NK-92 treated with Interleukin-12 subunit alpha and Interleukin-12 subunit beta, amount 100 ng/mL, for 24 hours (cell line): ENCODE measurements around the gene ABHD8.

Experiments used
- DNase-seq: peaks from one replicate; lab custom pipeline; 2025; lab: John Stamatoyannopoulos, UW

ABHD8 gene

GRCh38 chr19:17321655-17322489 is 18.6 kb upstream of the ABHD8 start:
- no peak for DNase-seq

DNA sequence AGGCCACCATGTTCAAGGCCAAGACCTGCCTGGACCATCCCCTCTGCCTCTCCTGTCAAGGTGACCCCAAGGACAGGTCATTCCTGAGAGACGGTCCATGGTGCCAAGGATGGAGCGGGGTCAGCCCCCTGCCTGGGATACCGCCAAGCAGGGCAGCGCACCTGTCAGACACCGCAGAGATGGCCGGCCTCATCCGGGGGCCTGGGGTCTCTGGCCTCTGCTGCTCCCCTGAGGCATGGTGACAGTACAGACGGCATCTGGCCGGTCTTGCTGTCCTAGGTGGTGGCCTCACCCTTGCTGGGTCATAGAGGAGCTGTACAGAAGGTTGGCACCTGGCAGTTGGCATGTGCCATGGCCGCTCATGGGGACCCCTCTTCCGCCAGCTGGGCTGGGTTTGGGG is 17.2 kb upstream of the ABHD8 start:
- DNase-seq: no peak

DNA sequence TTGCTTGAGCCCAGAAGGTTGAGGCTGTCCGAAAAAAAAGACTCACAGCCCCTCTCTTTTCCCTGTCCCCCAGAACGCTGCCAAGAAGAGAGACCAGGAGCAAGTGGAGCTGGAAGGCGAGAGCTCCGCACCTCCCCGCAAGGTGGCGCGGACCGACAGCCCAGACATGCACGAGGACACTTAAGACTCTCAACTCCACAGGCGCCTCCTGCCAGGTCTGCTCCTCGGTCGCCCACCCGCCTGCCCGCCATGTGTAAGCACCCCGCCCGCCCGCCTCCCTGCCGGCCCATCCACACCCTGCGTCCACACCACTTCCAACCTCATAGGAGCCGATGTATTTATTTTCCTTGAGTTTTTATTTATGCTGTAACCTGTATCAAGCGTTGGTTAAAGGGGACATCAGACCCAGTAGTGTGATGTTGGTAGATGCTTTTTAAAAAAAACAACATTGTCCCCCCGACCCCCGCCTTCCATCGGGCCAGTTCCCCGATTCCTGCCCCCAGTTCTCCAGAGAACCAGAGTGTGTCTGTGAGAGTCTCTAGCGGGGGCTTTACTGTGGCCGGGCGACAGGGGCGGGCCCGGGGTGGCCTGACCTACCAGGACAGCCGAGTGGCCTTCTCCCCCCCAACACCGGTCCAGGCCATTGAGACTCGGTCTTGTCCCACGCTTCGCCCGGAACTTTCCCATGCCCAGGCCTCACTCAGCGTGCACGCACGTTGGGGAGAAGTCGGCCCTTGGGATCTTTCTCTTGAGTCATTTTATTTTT is 16.4 kb upstream of the ABHD8 start:
- DNase-seq: no peak

DNA sequence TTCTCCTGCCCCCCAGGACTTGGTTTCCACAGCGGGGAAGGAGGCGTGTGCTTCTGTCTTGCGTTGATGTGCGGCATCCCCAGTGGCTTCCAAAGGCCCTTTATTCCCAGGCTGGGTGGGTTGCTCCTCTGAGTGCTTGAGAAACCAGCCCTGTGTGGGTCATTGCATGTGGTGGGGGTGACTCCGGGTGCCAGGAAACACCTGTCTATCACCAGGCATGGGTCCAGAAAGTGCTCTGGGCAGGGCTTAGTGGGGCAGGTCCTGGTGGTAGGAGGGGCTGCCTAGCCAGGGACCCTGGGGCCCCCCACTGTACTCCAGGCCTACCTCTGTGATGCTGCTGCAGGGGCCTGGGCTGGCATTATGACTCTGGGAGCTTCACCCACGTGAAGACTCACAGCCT is 15.7 kb upstream of the ABHD8 start:
- no peak for DNase-seq

DNA sequence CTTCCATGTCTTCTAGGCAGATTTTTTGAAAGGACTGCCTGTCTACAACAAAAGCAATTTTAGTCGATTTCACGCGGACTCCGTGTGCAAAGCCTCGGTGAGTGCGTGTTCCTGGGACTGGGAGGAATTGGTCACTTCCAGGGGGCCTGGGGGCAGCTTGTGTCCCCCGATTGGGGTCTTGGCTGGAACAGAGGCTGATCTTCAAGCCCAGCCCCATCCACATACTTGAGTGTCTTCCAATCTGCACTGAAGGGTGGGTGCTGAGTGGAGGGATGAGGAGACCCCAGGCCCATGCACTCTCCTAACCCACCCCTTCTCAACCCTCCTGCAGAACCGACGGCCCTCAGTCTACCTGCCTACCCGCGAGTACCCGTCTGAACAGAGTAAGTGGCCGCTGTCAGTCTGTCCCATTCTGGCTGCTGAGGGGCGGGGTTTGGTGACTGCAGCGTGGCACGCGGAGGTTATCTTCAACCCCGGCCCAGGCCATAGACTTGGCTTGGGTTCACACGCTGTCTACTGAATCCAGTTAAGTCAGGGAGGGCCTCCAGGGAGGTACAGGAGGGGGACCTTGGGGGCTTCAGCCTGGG is 10.9 kb upstream of the ABHD8 start:
- no peak for DNase-seq

GRCh38 chr19:17312189-17313113 is 9.2 kb upstream of the ABHD8 start:
- DNase-seq: no peak

- no peak for DNase-seq
Observed at GRCh38 chr19:17311455-17312188, 8.4 kb upstream of the ABHD8 start.

DNA sequence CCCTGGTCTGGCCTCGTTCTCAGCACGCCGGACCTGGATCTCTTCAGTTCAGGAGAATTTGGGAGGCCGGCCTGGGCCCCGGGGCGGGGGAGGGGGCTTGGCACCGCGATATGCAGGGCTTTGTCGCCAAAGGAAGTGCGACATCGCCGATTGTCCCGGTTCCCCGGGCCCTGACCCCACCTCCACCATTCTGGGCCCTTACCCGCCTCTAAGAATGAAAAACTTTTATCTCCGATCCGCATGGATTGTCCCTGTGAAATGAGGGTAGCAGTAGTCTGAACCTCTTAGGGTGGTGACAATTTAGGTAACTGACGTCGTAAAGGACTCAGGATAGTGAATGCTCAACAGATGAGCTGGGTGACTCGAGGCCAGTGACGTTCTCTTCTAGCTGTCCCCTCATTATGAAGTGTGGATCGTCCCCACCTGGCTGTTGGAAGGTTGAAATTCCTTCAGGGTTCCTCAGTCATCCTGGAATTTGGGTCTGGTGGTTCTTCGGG is 6.8 kb upstream of the ABHD8 start:
- DNase-seq: no peak

- DNase-seq: peak; percentile 99
Observed at GRCh38 chr19:17309198-17309964, 6.2 kb upstream of the ABHD8 start, which contains the start of gene DDA1. DDA1 (plus strand) TSS chr19:17309563; CDS start chr19:17309655, 92 bp downstream.

DNA sequence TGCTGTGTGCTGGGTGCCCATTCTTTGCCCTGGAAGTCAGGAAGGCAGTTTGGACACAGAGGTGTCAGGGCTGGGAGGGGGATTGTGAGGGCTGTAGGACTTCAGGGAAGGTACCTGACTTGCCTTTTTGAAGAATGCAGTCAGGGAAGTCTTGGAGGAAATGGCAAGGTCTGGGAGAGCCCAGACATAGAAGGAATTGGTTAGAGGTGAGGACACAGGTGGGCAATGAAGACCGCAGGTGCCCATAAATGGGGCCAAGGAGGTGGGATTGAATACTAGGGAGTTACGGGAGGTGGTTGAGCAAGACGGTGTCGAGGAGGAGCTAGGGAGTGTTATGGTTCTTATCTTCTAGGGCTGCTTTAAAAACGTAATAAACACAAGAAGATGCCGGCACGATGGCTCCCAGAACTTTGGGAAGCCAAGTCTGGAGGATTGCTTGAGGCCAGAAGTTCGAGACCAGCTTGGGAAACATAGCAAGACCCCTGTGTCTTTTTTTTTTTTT is 4.7 kb upstream of the ABHD8 start:
- DNase-seq: no peak

GRCh38 chr19:17306285-17306714 is 3.1 kb upstream of the ABHD8 start:
- DNase-seq: no peak

DNA sequence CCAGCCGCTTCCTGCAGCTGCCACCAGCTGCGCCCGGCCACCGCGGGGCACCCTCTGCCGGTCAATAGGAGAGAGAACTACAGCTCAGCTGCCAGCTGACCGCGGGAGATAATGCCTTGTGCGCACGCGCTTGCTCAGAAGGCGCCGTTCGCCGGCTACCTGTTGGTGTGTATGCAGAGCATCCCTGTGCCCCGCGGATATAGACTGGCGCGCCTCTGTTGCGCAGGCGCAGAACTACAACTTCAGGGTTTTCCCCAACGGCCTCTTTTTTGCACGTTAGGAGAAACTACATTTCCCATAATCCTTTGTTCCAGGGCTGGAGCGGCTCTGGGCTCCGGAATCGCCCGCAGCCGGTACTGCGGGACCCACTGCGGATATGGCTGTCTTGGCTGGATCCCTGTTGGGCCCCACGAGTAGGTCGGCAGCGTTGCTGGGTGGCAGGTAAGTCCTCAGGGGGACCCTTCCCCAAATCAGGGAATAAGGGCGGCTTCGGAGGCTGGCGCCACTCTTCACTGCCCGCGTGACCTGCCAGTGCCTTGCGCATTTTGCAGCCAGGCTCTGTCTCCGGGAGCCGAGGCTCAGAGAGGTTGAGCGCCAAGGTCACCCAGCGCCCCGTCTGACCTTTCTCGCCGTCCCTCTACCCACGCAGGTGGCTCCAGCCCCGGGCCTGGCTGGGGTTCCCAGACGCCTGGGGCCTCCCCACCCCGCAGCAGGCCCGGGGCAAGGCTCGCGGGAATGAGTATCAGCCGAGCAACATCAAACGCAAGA is 2.5 kb upstream of the ABHD8 start, which contains the start of gene MRPL34:
TSS of gene MRPL34 (plus strand) at position 356 of the 768 bp plus-strand sequence. CDS start at position 377, 21 bp downstream.
- peak; percentile 98 for DNase-seq

- DNase-seq: no peak
Observed at GRCh38 chr19:17305216-17305516, 1.9 kb upstream of the ABHD8 start.

DNA sequence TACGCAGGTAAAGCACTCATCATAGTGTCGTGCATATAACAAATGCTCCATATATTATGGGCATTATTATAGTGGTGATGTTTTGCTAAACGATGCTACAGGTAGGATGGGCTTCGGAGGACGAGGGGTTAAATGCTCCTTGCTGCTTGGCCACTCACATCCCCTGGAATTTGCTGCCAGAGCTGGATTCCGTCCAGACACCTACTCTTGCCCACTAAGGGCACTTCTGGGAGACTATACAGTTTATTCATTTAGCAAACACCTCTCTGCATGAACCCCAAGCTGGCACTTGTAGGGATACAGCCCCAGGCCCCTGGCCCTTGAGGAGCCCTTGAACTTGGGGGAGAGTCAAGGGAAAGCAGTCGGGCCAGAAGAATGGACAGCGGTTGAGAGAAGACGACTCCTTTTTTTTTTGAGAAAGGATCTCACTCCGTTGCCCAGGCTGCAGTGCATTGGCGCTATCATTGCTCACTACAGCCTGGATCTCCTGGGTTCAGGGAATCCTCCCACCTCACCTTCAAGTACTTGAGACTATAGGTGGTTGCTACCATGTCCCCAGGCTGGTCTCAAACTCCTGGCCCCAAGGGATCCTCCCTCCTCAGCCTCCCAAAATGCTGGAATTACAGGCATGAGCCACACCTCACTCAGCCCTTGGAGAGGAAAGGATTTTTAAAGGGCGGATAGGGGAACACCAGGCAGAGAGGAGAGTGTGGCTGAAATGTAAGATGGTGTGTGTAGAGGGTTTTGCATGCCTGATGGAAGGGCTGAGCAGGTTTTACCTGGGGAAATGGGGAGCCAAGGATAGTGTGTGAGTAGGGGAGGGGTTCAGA is 1.4 kb upstream of the ABHD8 start:
- no peak for DNase-seq

DNA sequence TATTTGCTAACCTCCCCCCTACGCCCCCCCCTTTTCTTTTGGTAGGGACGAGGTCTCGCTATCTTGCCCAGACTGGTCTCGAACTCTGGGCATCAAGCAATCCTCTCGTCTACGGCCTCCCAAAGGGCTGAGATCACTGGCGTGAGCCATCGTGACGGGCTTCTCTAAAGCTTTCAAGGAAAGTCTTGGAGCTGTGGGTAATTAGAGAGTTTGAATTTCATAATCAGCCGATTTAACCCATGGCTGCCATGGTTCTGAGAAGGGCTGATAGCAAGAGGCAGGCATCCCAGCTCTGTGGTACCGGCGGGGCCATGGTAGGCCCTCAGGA is 679 bp upstream of the ABHD8 start:
- DNase-seq: no peak

DNA sequence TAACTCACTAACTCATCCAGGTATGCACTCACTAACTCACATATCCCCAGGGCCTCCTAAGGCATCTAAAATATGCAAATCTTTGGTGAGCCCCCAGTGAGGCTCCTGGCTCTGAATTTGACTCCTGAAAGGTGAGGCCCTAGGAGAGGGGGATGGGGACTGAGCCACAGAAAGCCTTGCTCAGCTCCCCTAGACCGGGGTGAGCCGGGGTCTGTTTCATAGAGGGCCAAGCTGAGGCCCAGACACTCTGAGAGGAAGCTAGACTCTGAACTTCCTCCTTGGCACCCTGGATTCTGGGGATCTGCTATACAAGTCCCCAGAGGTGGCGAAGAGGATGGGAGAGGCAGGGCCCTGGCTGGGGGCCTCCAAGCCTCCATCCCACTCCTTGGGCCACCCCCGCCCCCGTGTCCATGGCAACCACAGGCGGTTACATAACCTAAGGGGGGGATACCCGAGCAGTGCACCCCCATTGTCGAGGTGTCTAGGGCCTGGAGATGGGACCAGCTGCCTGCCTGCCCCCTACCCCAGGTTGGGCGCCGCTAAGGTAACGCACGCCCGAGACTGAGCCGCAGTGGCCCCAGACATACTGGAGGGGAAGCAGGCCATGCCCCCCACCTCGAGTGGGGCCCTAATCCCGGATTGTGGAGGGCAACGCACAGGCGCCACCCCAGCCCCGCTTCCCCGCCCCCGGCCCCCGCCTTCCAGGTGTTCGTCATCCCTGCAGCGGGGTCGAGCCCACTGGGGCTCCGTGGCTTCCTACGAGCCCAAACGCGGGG is 646 bp downstream of the ABHD8 start:
- no peak for DNase-seq

- no peak for DNase-seq
Observed at GRCh38 chr19:17300992-17301619, 2.1 kb downstream of the ABHD8 start.
